Transverse colon (tissue), 4 donors: ENCODE measurements around the gene TEX19. TPM values are rescaled to one million over a fixed set of nuclear protein-coding genes. Genes with fewer than 3 reads are reported as not detected.

Experiments used
- DNase-seq: peaks from one replicate; pipeline ENCODE4 v3.0.0-alpha.2; 2019
- H3K27ac ChIP-seq, 4 donors: fragments of 200-600 bp; sonication (generic); 2 replicates each; pipeline ENCODE4 v1.5.1; 2016 to 2018; ENCODE audit warnings: inconsistent platforms in 4 of 4
- H3K27me3 ChIP-seq: fragments of 200-600 bp; sonication (generic); 2 replicates; pipeline ENCODE4 v1.5.1; 2017; ENCODE audit warnings: inconsistent platforms
- H3K36me3 ChIP-seq, 4 donors: fragments of 200-600 bp; sonication (generic); 2 replicates each; pipeline ENCODE4 v1.5.1; 2017 to 2019; ENCODE audit warnings: inconsistent platforms in 4 of 4
- H3K4me1 ChIP-seq, 4 donors: fragments of 200-600 bp; sonication (generic); 2 replicates each; pipeline ENCODE4 v1.5.1; 2017 to 2020; ENCODE audit warnings: inconsistent platforms in 4 of 4
- H3K4me3 ChIP-seq, 4 donors: fragments of 200-600 bp; sonication (generic); 1 replicate in 1 of 4; 2 replicates in 3 of 4; pipeline versions ENCODE4 v1.5.1 to v1.6.1; 2017 to 2019; ENCODE audit warnings: inconsistent platforms in 4 of 4
- H3K9me3 ChIP-seq, 2 donors: fragments of 200-600 bp; sonication (generic); 2 replicates each; pipeline ENCODE4 v1.5.1; 2017 to 2019; ENCODE audit warnings: inconsistent platforms in 2 of 2
- CTCF ChIP-seq, 5 experiments: fragments of 200-600 bp in 3 of 5; fragments of 450-650 bp in 2 of 5; sonication (generic) in 3 of 5; IDR thresholded peaks; 1 replicate in 2 of 5; 2 replicates in 3 of 5; pipeline ENCODE4 v1.5.1; 2016 to 2017; ENCODE audit warnings: antibody characterized with exemption in 5 of 5, inconsistent platforms in 3 of 5, mild to moderate bottlenecking in 2 of 5, moderate library complexity in 1 of 5
- EP300 ChIP-seq: sonication (generic); formaldehyde crosslinking; IDR thresholded peaks from one replicate; pipeline ENCODE4 v1.6.1; 2017; ENCODE audit warnings: antibody characterized with exemption, low read depth
- POLR2A ChIP-seq: fragments of 450-650 bp; IDR thresholded peaks from one replicate; pipeline ENCODE4 v1.6.1; 2016; ENCODE audit warnings: antibody characterized with exemption, mild to moderate bottlenecking, moderate library complexity
- POLR2AphosphoS5 ChIP-seq, 3 donors: sonication (generic); formaldehyde crosslinking; IDR thresholded peaks; one replicate each; pipeline ENCODE4 v1.6.1; 2016; ENCODE audit warnings: antibody characterized with exemption in 3 of 3
- WGBS, 2 donors: methylation state at CpG; one replicate each; pipeline ENCODE4 v1.1.5; 2018; ENCODE audit warnings: low coverage in 1 of 2; 5-methylcytosine and 5-hydroxymethylcytosine counted together
- in situ Hi-C, 4 donors: fragments of 200-750 bp; cut with MboI; loops; one replicate each; pipeline versions ENCODE4 v1.15.0 to v1.15.1; 2017; ENCODE audit warnings: low sequenced_read_pairs in 3 of 4, low pct_ligation_motif_present in 1 of 4, low pct_unique_long_range_greater_than_20kb in 1 of 4
- intact Hi-C: fragments of 100-400 bp; cut with DNase I; formaldehyde crosslinking; loops from one replicate; pipeline ENCODE4 v1.15.1; 2023; ENCODE audit warnings: low total_unique reads
- total RNA-seq, 4 donors: library from RNA; depleted of rRNA; stranded (reverse); fragments of >200 nt; gene quantifications; one replicate each; pipeline ENCODE4 v1.1.0, GENCODE V29; 2016

Gene TEX19
- total RNA-seq, 4 donors from 2014 or later = not detected

GRCh38 chr17:82315703-82316358 lies 43.2 kb upstream of the TEX19 start:
- Histone ChIP-seq H3K4me3 (peak overlapping the region in 2 of 4 donors; percentile 1 to 4), H3K27me3 (peaks cover 35% of the 10 kb centered on the region), H3K4me1 (peaks cover 0 to 10% (median 5%) of the 10 kb centered on the region in 4 donors), H3K27ac (peak overlapping the region in 1 of 4 donors; percentile 22), H3K9me3 (no peaks in the 10 kb centered on the region), H3K36me3 (no peaks in the 10 kb centered on the region)
- intact Hi-C loops (no loop called here), in situ Hi-C loops (no loop called here)
- WGBS, 2 donors = 11% methylated on average over 25 of the region's 36 CpGs; no CpG with 5 or more reads in 1 of the 2 donors
- TF ChIP-seq CTCF (IDR thresholded peaks at IDR 0.05) (no peak), EP300 (no peak), POLR2A (peak; percentile 18), POLR2AphosphoS5 (IDR thresholded peaks at IDR 0.05) (no peak)
- no peak for DNase-seq

GRCh38 chr17:82316651-82317393 lies 42.2 kb upstream of the TEX19 start:
- peak overlapping the region in 3 of 4 donors; percentile 20 to 34 (median 24) for H3K27ac ChIP-seq
- WGBS, 2 donors = 60 to 64% methylated on average over 2 to 28 of the region's 29 CpGs
- peaks cover 37% of the 10 kb centered on the region for H3K27me3 ChIP-seq
- intact Hi-C loops = no loop called here
- no peaks in the 10 kb centered on the region for H3K9me3 ChIP-seq
- H3K4me1 ChIP-seq = peaks cover 3 to 19% (median 6%) of the 10 kb centered on the region in 4 donors
- no peak for DNase-seq
- TF ChIP-seq CTCF (IDR thresholded peaks at IDR 0.05) (no peak), EP300 (no peak), POLR2AphosphoS5 (IDR thresholded peaks at IDR 0.05) (no peak), POLR2A (no peak)
- peak overlapping the region in 2 of 4 donors; percentile 1 to 5 for H3K4me3 ChIP-seq
- H3K36me3 ChIP-seq = no peaks in the 10 kb centered on the region
- in situ Hi-C loops = no loop called here

GRCh38 chr17:82317394-82318168 lies 41.5 kb upstream of the TEX19 start, which contains the start of gene CD7:
CD7 (minus strand) TSS chr17:82317608; CDS start chr17:82317495, 113 bp downstream.
- Histone ChIP-seq H3K4me3 (peak within 1 kb of the TSS in 2 of 4 donors; percentile 1 to 5), H3K4me1 (peaks cover 3 to 20% (median 6%) of the 10 kb centered on the region in 4 donors), H3K36me3 (no peaks in the 10 kb centered on the region), H3K9me3 (no peaks in the 10 kb centered on the region), H3K27ac (peak within 1 kb of the TSS in 3 of 4 donors; percentile 20 to 34 (median 24)), H3K27me3 (peaks cover 37% of the 10 kb centered on the region)
- intact Hi-C loops (no loop called here), in situ Hi-C loops (no loop called here)
- no peak for DNase-seq
- WGBS, 2 donors = 78% methylated on average over 23 of the region's 26 CpGs; no CpG with 5 or more reads in 1 of the 2 donors
- peak; percentile 29 for TF ChIP-seq POLR2A
- TF ChIP-seq POLR2AphosphoS5 (IDR thresholded peaks at IDR 0.05) = peak in 1 of 3 donors; percentile 17
- TF ChIP-seq CTCF (IDR thresholded peaks at IDR 0.05) = no peak

- no peak for DNase-seq
- TF ChIP-seq CTCF (IDR thresholded peaks at IDR 0.05) = no peak
- TF ChIP-seq POLR2AphosphoS5 (IDR thresholded peaks at IDR 0.05) = no peak
- TF ChIP-seq POLR2A = no peak
- no peak for TF ChIP-seq EP300
- in situ Hi-C loops = no loop called here
- Histone ChIP-seq H3K4me3 (no peak overlapping the region), H3K9me3 (no peaks in the 10 kb centered on the region), H3K27me3 (peaks cover 37% of the 10 kb centered on the region), H3K27ac (no peak overlapping the region), H3K4me1 (peaks cover 3 to 20% (median 6%) of the 10 kb centered on the region in 4 donors), H3K36me3 (no peaks in the 10 kb centered on the region)
- 92 to 94% methylated on average over 13 to 20 of the region's 20 CpGs for WGBS, 2 donors
- intact Hi-C loops = no loop called here
Observed at GRCh38 chr17:82318169-82318498, 40.9 kb upstream of the TEX19 start.
